ENCODE measurements around the gene CFAP298. TPM values are rescaled to one million over a fixed set of nuclear protein-coding genes. Genes with fewer than 3 reads are reported as not detected.
A peak's percentile ranks its signal among the peaks of the same experiment; 100 is the strongest.
"Not testable (repeated sequence)": the region's sequence is repeated elsewhere in the genome, so short reads cannot be mapped to it uniquely, and the experiment has no call there.

CFAP298 gene
- total RNA-seq, 2 donors from 2014 or later, result 21.1 to 22.4 TPM

GRCh38 chr21:32570456-32570855 lies 41.7 kb downstream of the CFAP298 start:
- Mint-ChIP-seq H3K4me1 (ENCODE audit: low read depth) (peaks cover 16% of the 10 kb centered on the region), H3K9me3 (no peaks in the 10 kb centered on the region), H3K36me3 (ENCODE audit: insufficient read depth in 2 of 2) (peaks cover 0 to under 1% of the 10 kb centered on the region in 2 donors), H3K27ac (peak overlapping the region; percentile 80), H3K27me3 (ENCODE audit: low read depth) (no peaks in the 10 kb centered on the region), H3K4me3 (peak overlapping the region; percentile 94 to 96)
- ATAC-seq (replicated peaks in 1 of 2) (peak in 1 of 2 donors; percentile 22), DNase-seq (no peak)

GRCh38 chr21:32569261-32570230 lies 42.6 kb downstream of the CFAP298 start:
- peaks cover 2 to 4% of the 10 kb centered on the region in 2 donors for H3K36me3 Mint-ChIP-seq (ENCODE audit: insufficient read depth in 2 of 2)
- peak overlapping the region; percentile 80 for H3K27ac Mint-ChIP-seq
- ATAC-seq (replicated peaks in 1 of 2), result peak; percentile 93 to 96
- H3K27me3 Mint-ChIP-seq (ENCODE audit: low read depth), result no peaks in the 10 kb centered on the region
- peaks cover 0 to 2% of the 10 kb centered on the region in 2 donors for H3K9me3 Mint-ChIP-seq
- H3K4me1 Mint-ChIP-seq (ENCODE audit: low read depth), result peaks cover 16% of the 10 kb centered on the region
- DNase-seq, result peak; percentile 82
- peak overlapping the region; percentile 94 to 96 for H3K4me3 Mint-ChIP-seq

- ATAC-seq (replicated peaks in 1 of 2) (no peak), DNase-seq (no peak)
- Mint-ChIP-seq H3K9me3 (peaks cover 0 to 2% of the 10 kb centered on the region in 2 donors), H3K36me3 (ENCODE audit: insufficient read depth in 2 of 2) (peaks cover 2 to 5% of the 10 kb centered on the region in 2 donors), H3K27me3 (ENCODE audit: low read depth) (no peaks in the 10 kb centered on the region), H3K27ac (no peak overlapping the region), H3K4me1 (ENCODE audit: low read depth) (peaks cover 16% of the 10 kb centered on the region), H3K4me3 (no peak overlapping the region)
Observed at GRCh38 chr21:32567626-32568025, 44.6 kb downstream of the CFAP298 start.

GRCh38 chr21:32566741-32567389 lies 45.3 kb downstream of the CFAP298 start:
- no peak for ATAC-seq (replicated peaks in 1 of 2)
- H3K9me3 Mint-ChIP-seq, result peaks cover 0 to 2% of the 10 kb centered on the region in 2 donors
- no peak overlapping the region for H3K27ac Mint-ChIP-seq
- no peak overlapping the region for H3K4me3 Mint-ChIP-seq
- H3K27me3 Mint-ChIP-seq (ENCODE audit: low read depth), result no peaks in the 10 kb centered on the region
- peaks cover 16% of the 10 kb centered on the region for H3K4me1 Mint-ChIP-seq (ENCODE audit: low read depth)
- no peak for DNase-seq
- peaks cover 2 to 5% of the 10 kb centered on the region in 2 donors for H3K36me3 Mint-ChIP-seq (ENCODE audit: insufficient read depth in 2 of 2)

GRCh38 chr21:32565856-32566465 lies 46.2 kb downstream of the CFAP298 start:
- H3K9me3 Mint-ChIP-seq, result peaks cover 0 to 2% of the 10 kb centered on the region in 2 donors
- H3K4me1 Mint-ChIP-seq (ENCODE audit: low read depth), result peaks cover 16% of the 10 kb centered on the region
- no peak overlapping the region for H3K4me3 Mint-ChIP-seq
- no peak overlapping the region for H3K27ac Mint-ChIP-seq
- DNase-seq (no peak), ATAC-seq (replicated peaks in 1 of 2) (no peak)
- H3K27me3 Mint-ChIP-seq (ENCODE audit: low read depth), result no peaks in the 10 kb centered on the region
- peaks cover 2 to 5% of the 10 kb centered on the region in 2 donors for H3K36me3 Mint-ChIP-seq (ENCODE audit: insufficient read depth in 2 of 2)

GRCh38 chr21:32562915-32563314 lies 49.3 kb downstream of the CFAP298 start:
- Mint-ChIP-seq H3K9me3 (peaks cover 0 to 2% of the 10 kb centered on the region in 2 donors), H3K27ac (peak overlapping the region; percentile 88), H3K36me3 (ENCODE audit: insufficient read depth in 2 of 2) (peaks cover 2 to 5% of the 10 kb centered on the region in 2 donors), H3K4me1 (ENCODE audit: low read depth) (no peaks in the 10 kb centered on the region), H3K27me3 (ENCODE audit: low read depth) (no peaks in the 10 kb centered on the region), H3K4me3 (no peak overlapping the region)
- ATAC-seq (replicated peaks in 1 of 2), result no peak
- no peak for DNase-seq

- H3K9me3 Mint-ChIP-seq, result peaks cover 0 to 2% of the 10 kb centered on the region in 2 donors
- H3K4me1 Mint-ChIP-seq (ENCODE audit: low read depth), result no peaks in the 10 kb centered on the region
- DNase-seq (peak; percentile 18 to 32), ATAC-seq (replicated peaks in 1 of 2) (peak; percentile 65 to 85)
- H3K4me3 Mint-ChIP-seq, result no peak overlapping the region
- peaks cover 2 to 5% of the 10 kb centered on the region in 2 donors for H3K36me3 Mint-ChIP-seq (ENCODE audit: insufficient read depth in 2 of 2)
- H3K27me3 Mint-ChIP-seq (ENCODE audit: low read depth), result no peaks in the 10 kb centered on the region
- no peak overlapping the region for H3K27ac Mint-ChIP-seq
Observed at GRCh38 chr21:32562426-32562825, 49.8 kb downstream of the CFAP298 start.

GRCh38 chr21:32561476-32561875 lies 50.7 kb downstream of the CFAP298 start:
- peak overlapping the region; percentile 9 for H3K27ac Mint-ChIP-seq
- not testable (repeated sequence) for H3K36me3 Mint-ChIP-seq (ENCODE audit: insufficient read depth in 2 of 2); ATAC-seq (replicated peaks in 1 of 2); H3K27me3 Mint-ChIP-seq (ENCODE audit: low read depth); H3K4me3 Mint-ChIP-seq; H3K9me3 Mint-ChIP-seq; H3K4me1 Mint-ChIP-seq (ENCODE audit: low read depth); DNase-seq

- Mint-ChIP-seq H3K27ac (no peak overlapping the region), H3K4me1 (ENCODE audit: low read depth) (peaks cover 4% of the 10 kb centered on the region), H3K9me3 (peaks cover 0 to 2% of the 10 kb centered on the region in 2 donors), H3K36me3 (ENCODE audit: insufficient read depth in 2 of 2) (peaks cover 2 to 5% of the 10 kb centered on the region in 2 donors), H3K27me3 (ENCODE audit: low read depth) (no peaks in the 10 kb centered on the region), H3K4me3 (no peak overlapping the region)
- no peak for DNase-seq
- no peak for ATAC-seq (replicated peaks in 1 of 2)
Observed at GRCh38 chr21:32560896-32561295, 51.3 kb downstream of the CFAP298 start.

- DNase-seq (no peak), ATAC-seq (replicated peaks in 1 of 2) (no peak)
- Mint-ChIP-seq H3K36me3 (ENCODE audit: insufficient read depth in 2 of 2) (no peaks in the 10 kb centered on the region), H3K9me3 (no peaks in the 10 kb centered on the region), H3K27ac (no peak overlapping the region), H3K4me1 (ENCODE audit: low read depth) (peaks cover 5% of the 10 kb centered on the region), H3K4me3 (no peak overlapping the region), H3K27me3 (ENCODE audit: low read depth) (no peaks in the 10 kb centered on the region)
Observed at GRCh38 chr21:32559006-32559610, 53.1 kb downstream of the CFAP298 start.

GRCh38 chr21:32558106-32558505 lies 54.1 kb downstream of the CFAP298 start:
- Mint-ChIP-seq H3K27me3 (ENCODE audit: low read depth) (no peaks in the 10 kb centered on the region), H3K4me3 (no peak overlapping the region), H3K36me3 (ENCODE audit: insufficient read depth in 2 of 2) (no peaks in the 10 kb centered on the region), H3K4me1 (ENCODE audit: low read depth) (peaks cover 5% of the 10 kb centered on the region), H3K27ac (peak overlapping the region; percentile 52), H3K9me3 (no peaks in the 10 kb centered on the region)
- no peak for ATAC-seq (replicated peaks in 1 of 2)
- DNase-seq, result no peak

GRCh38 chr21:32554832-32555638 lies 57.1 kb downstream of the CFAP298 start:
- peaks cover 5% of the 10 kb centered on the region for H3K4me1 Mint-ChIP-seq (ENCODE audit: low read depth)
- no peak overlapping the region for H3K27ac Mint-ChIP-seq
- no peaks in the 10 kb centered on the region for H3K36me3 Mint-ChIP-seq (ENCODE audit: insufficient read depth in 2 of 2)
- no peak overlapping the region for H3K4me3 Mint-ChIP-seq
- no peaks in the 10 kb centered on the region for H3K27me3 Mint-ChIP-seq (ENCODE audit: low read depth)
- DNase-seq (no peak), ATAC-seq (replicated peaks in 1 of 2) (no peak)
- no peaks in the 10 kb centered on the region for H3K9me3 Mint-ChIP-seq
